ENCODE results near the gene PI4K2A.

GRCh38 chr10:97651773-97652172 lies 11.3 kb downstream of the PI4K2A start:
- TF ChIP-seq, protein P1, sequence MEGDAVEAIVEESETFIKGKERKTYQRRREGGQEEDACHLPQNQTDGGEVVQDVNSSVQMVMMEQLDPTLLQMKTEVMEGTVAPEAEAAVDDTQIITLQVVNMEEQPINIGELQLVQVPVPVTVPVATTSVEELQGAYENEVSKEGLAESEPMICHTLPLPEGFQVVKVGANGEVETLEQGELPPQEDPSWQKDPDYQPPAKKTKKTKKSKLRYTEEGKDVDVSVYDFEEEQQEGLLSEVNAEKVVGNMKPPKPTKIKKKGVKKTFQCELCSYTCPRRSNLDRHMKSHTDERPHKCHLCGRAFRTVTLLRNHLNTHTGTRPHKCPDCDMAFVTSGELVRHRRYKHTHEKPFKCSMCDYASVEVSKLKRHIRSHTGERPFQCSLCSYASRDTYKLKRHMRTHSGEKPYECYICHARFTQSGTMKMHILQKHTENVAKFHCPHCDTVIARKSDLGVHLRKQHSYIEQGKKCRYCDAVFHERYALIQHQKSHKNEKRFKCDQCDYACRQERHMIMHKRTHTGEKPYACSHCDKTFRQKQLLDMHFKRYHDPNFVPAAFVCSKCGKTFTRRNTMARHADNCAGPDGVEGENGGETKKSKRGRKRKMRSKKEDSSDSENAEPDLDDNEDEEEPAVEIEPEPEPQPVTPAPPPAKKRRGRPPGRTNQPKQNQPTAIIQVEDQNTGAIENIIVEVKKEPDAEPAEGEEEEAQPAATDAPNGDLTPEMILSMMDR (IDR thresholded peaks at IDR 0.05) = no peak
- no peak for TF ChIP-seq POLR2A (IDR thresholded peaks at IDR 0.05)

All from stomach (tissue), 4 donors.